ENCODE measurements around the gene BAIAP3. TPM values are rescaled to one million over a fixed set of nuclear protein-coding genes. Genes with fewer than 3 reads are reported as not detected.

Gene BAIAP3
- polyA plus RNA-seq, 4 donors: 4.5 to 10.5 (median 7.0) TPM

GRCh38 chr16:1312903-1313302, 20.5 kb upstream of the BAIAP3 start:
- peak overlapping the region in 1 of 3 donors; percentile 45 for H3K4me3 ChIP-seq (ENCODE audit: low read depth in 1 of 3, low read length in 3 of 3)
- H3K36me3 ChIP-seq (ENCODE audit: control insufficient read depth in 3 of 3, insufficient read depth in 2 of 3, low read depth in 1 of 3, low read length in 3 of 3): peaks cover 15 to 65% (median 28%) of the 10 kb centered on the region in 3 donors
- H3K27me3 ChIP-seq (ENCODE audit: control insufficient read depth in 3 of 3, insufficient read depth in 3 of 3, low read length in 3 of 3): no peaks in the 10 kb centered on the region
- FAIRE-seq (no peak), DNase-seq (no peak)
- H3K9me3 ChIP-seq (ENCODE audit: control insufficient read depth in 2 of 2, insufficient read depth in 1 of 2, low read depth in 1 of 2, low read length in 1 of 2): no peaks in the 10 kb centered on the region
- peak overlapping the region in 1 of 3 donors; percentile 95 for H3K27ac ChIP-seq (ENCODE audit: low read depth in 1 of 3, low read length in 2 of 3)
- H3K4me1 ChIP-seq (ENCODE audit: control insufficient read depth in 3 of 3, insufficient read depth in 2 of 3, low read depth in 1 of 3, low read length in 2 of 3): peaks cover 6 to 27% (median 6%) of the 10 kb centered on the region in 3 donors
- 83 to 89% (median 85%) methylated on average over 15 of the region's 15 CpGs for WGBS, 3 donors

DNA sequence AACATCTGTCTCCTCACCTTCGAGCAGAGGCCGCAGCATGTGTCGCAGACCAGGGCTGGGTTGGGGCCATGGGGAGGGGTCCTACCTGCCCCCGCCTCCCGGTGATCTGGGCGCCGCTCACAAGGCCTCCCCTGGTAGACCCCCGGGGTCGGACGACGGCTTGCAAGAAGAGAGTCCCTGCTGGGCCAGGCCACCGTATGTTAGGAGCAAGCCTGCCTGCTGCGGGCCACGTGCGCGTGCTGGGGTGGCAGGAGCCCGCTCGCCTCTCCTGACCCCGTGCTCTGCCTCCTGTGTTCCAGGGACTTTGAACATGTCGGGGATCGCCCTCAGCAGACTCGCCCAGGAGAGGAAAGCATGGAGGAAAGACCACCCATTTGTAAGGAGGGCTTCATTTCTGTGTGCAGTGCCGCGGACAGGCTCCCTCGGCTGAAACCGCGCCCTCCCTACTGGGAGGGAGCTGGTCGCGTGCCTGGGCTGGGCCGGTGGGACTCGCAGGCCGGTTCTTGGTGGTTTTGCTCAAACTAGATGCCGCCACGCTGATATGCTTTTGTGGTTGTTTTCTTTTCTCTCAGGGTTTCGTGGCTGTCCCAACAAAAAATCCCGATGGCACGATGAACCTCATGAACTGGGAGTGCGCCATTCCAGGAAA, 19.6 kb upstream of the BAIAP3 start:
- H3K4me3 ChIP-seq (ENCODE audit: low read depth in 1 of 3, low read length in 3 of 3): no peak overlapping the region
- H3K36me3 ChIP-seq (ENCODE audit: control insufficient read depth in 3 of 3, insufficient read depth in 2 of 3, low read depth in 1 of 3, low read length in 3 of 3): peaks cover 15 to 74% (median 33%) of the 10 kb centered on the region in 3 donors
- FAIRE-seq (no peak), DNase-seq (no peak)
- 88 to 90% (median 89%) methylated on average over 29 to 38 of the region's 38 CpGs for WGBS, 3 donors
- H3K27me3 ChIP-seq (ENCODE audit: control insufficient read depth in 3 of 3, insufficient read depth in 3 of 3, low read length in 3 of 3): no peaks in the 10 kb centered on the region
- peaks cover 6 to 27% (median 6%) of the 10 kb centered on the region in 3 donors for H3K4me1 ChIP-seq (ENCODE audit: control insufficient read depth in 3 of 3, insufficient read depth in 2 of 3, low read depth in 1 of 3, low read length in 2 of 3)
- no peak overlapping the region for H3K27ac ChIP-seq (ENCODE audit: low read depth in 1 of 3, low read length in 2 of 3)
- H3K9me3 ChIP-seq (ENCODE audit: control insufficient read depth in 2 of 2, insufficient read depth in 1 of 2, low read depth in 1 of 2, low read length in 1 of 2): no peaks in the 10 kb centered on the region

GRCh38 chr16:1314399-1315068, 18.9 kb upstream of the BAIAP3 start:
- H3K9me3 ChIP-seq (ENCODE audit: control insufficient read depth in 2 of 2, insufficient read depth in 1 of 2, low read depth in 1 of 2, low read length in 1 of 2): no peaks in the 10 kb centered on the region
- no peak overlapping the region for H3K27ac ChIP-seq (ENCODE audit: low read depth in 1 of 3, low read length in 2 of 3)
- peaks cover 6 to 27% (median 6%) of the 10 kb centered on the region in 3 donors for H3K4me1 ChIP-seq (ENCODE audit: control insufficient read depth in 3 of 3, insufficient read depth in 2 of 3, low read depth in 1 of 3, low read length in 2 of 3)
- H3K27me3 ChIP-seq (ENCODE audit: control insufficient read depth in 3 of 3, insufficient read depth in 3 of 3, low read length in 3 of 3): no peaks in the 10 kb centered on the region
- WGBS, 3 donors: 88 to 92% (median 89%) methylated on average over 26 to 28 of the region's 28 CpGs
- H3K36me3 ChIP-seq (ENCODE audit: control insufficient read depth in 3 of 3, insufficient read depth in 2 of 3, low read depth in 1 of 3, low read length in 3 of 3): peaks cover 20 to 81% (median 33%) of the 10 kb centered on the region in 3 donors
- DNase-seq: no peak
- no peak overlapping the region for H3K4me3 ChIP-seq (ENCODE audit: low read depth in 1 of 3, low read length in 3 of 3)
- FAIRE-seq: no peak

DNA sequence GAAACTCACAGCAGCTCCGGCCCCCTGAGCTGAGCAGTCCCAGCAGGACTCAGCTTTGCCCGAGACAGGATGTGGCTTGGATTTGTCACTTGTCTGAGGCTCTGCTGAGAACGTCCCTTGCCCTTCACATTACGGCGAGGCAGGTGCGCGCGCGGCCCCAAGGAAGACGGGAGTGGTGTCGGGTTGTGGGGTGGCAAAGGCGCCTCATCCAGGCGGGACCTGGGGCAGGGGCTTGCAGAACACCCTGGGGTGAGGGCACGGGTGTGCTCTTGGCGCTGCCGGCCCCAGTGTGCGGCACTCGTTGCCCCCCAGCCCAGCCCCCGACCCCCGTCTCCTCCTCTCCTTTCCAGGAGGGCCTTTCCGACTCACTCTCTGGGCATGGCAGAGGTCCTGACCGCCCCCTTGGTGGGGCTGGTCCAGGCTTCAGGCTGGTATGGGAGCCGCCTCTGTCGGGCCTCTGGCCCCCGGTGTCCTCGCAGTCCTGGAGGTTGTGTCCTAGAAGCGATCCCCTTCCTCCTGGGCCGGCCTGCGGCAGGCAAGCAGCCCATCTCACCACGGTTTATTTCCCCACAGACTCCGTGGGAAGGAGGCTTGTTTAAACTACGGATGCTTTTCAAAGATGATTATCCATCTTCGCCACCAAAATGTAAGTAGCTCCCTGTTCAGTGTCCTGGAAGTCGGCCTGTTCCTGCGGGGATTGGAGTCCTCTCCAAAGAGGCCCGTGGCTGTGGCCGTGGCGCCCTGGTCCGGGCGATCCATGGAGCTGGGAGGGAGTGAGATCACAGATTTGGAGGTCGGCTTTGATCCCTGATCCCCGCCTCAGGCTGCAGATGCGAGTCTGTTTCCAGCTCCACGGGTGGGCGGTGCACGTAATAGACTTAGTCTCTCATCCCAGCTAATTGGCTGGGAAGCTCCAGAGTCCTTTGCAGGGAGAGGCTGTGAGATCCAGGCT, 18.1 kb upstream of the BAIAP3 start:
- WGBS, 3 donors: 84 to 85% (median 84%) methylated on average over 41 to 46 of the region's 46 CpGs
- no peak overlapping the region for H3K27ac ChIP-seq (ENCODE audit: low read depth in 1 of 3, low read length in 2 of 3)
- FAIRE-seq: no peak
- no peaks in the 10 kb centered on the region for H3K27me3 ChIP-seq (ENCODE audit: control insufficient read depth in 3 of 3, insufficient read depth in 3 of 3, low read length in 3 of 3)
- peaks cover 6 to 27% (median 6%) of the 10 kb centered on the region in 3 donors for H3K4me1 ChIP-seq (ENCODE audit: control insufficient read depth in 3 of 3, insufficient read depth in 2 of 3, low read depth in 1 of 3, low read length in 2 of 3)
- peaks cover 24 to 89% (median 33%) of the 10 kb centered on the region in 3 donors for H3K36me3 ChIP-seq (ENCODE audit: control insufficient read depth in 3 of 3, insufficient read depth in 2 of 3, low read depth in 1 of 3, low read length in 3 of 3)
- H3K9me3 ChIP-seq (ENCODE audit: control insufficient read depth in 2 of 2, insufficient read depth in 1 of 2, low read depth in 1 of 2, low read length in 1 of 2): no peaks in the 10 kb centered on the region
- H3K4me3 ChIP-seq (ENCODE audit: low read depth in 1 of 3, low read length in 3 of 3): no peak overlapping the region
- DNase-seq: no peak

GRCh38 chr16:1316033-1316405, 17.4 kb upstream of the BAIAP3 start:
- Histone ChIP-seq H3K4me3 (ENCODE audit: low read depth in 1 of 3, low read length in 3 of 3) (no peak overlapping the region), H3K36me3 (ENCODE audit: control insufficient read depth in 3 of 3, insufficient read depth in 2 of 3, low read depth in 1 of 3, low read length in 3 of 3) (peaks cover 24 to 96% (median 35%) of the 10 kb centered on the region in 3 donors), H3K27me3 (ENCODE audit: control insufficient read depth in 3 of 3, insufficient read depth in 3 of 3, low read length in 3 of 3) (no peaks in the 10 kb centered on the region), H3K4me1 (ENCODE audit: control insufficient read depth in 3 of 3, insufficient read depth in 2 of 3, low read depth in 1 of 3, low read length in 2 of 3) (peaks cover 4 to 27% (median 6%) of the 10 kb centered on the region in 3 donors), H3K27ac (ENCODE audit: low read depth in 1 of 3, low read length in 2 of 3) (no peak overlapping the region), H3K9me3 (ENCODE audit: control insufficient read depth in 2 of 2, insufficient read depth in 1 of 2, low read depth in 1 of 2, low read length in 1 of 2) (no peaks in the 10 kb centered on the region)
- DNase-seq: no peak
- no peak for FAIRE-seq
- WGBS, 3 donors: 88 to 92% (median 90%) methylated on average over 14 of the region's 14 CpGs

GRCh38 chr16:1317479-1318267, 15.8 kb upstream of the BAIAP3 start:
- FAIRE-seq: no peak
- WGBS, 3 donors: 92 to 94% (median 93%) methylated on average over 32 of the region's 32 CpGs
- no peak overlapping the region for H3K4me3 ChIP-seq (ENCODE audit: low read depth in 1 of 3, low read length in 3 of 3)
- no peak for DNase-seq
- H3K4me1 ChIP-seq (ENCODE audit: control insufficient read depth in 3 of 3, insufficient read depth in 2 of 3, low read depth in 1 of 3, low read length in 2 of 3): peaks cover 0 to 13% (median 0%) of the 10 kb centered on the region in 3 donors
- peaks cover 24 to 99% (median 35%) of the 10 kb centered on the region in 3 donors for H3K36me3 ChIP-seq (ENCODE audit: control insufficient read depth in 3 of 3, insufficient read depth in 2 of 3, low read depth in 1 of 3, low read length in 3 of 3)
- no peak overlapping the region for H3K27ac ChIP-seq (ENCODE audit: low read depth in 1 of 3, low read length in 2 of 3)
- H3K27me3 ChIP-seq (ENCODE audit: control insufficient read depth in 3 of 3, insufficient read depth in 3 of 3, low read length in 3 of 3): no peaks in the 10 kb centered on the region
- no peaks in the 10 kb centered on the region for H3K9me3 ChIP-seq (ENCODE audit: control insufficient read depth in 2 of 2, insufficient read depth in 1 of 2, low read depth in 1 of 2, low read length in 1 of 2)

DNA sequence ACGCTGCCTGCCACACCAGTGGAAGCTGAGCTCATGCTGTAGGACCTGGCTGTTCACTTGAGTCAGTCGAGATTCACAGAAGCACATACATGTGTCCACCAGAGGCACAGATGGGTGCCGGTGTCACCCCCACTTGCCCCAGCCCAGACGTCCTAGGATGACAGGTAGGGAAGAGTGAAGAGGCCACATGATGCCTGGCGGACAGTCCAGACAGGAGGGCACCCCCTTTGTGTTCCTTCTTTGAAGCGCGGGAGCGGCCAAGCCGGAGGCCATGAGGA, 15.2 kb upstream of the BAIAP3 start:
- peaks cover 24 to 97% (median 35%) of the 10 kb centered on the region in 3 donors for H3K36me3 ChIP-seq (ENCODE audit: control insufficient read depth in 3 of 3, insufficient read depth in 2 of 3, low read depth in 1 of 3, low read length in 3 of 3)
- H3K9me3 ChIP-seq (ENCODE audit: control insufficient read depth in 2 of 2, insufficient read depth in 1 of 2, low read depth in 1 of 2, low read length in 1 of 2): no peaks in the 10 kb centered on the region

More for the DNA sequence above, 15.2 kb upstream of the BAIAP3 start:
- DNase-seq (no peak), FAIRE-seq (no peak)
- Histone ChIP-seq H3K4me3 (ENCODE audit: low read depth in 1 of 3, low read length in 3 of 3) (no peak overlapping the region), H3K27ac (ENCODE audit: low read depth in 1 of 3, low read length in 2 of 3) (no peak overlapping the region), H3K4me1 (ENCODE audit: control insufficient read depth in 3 of 3, insufficient read depth in 2 of 3, low read depth in 1 of 3, low read length in 2 of 3) (peaks cover 0 to 7% (median 0%) of the 10 kb centered on the region in 3 donors), H3K27me3 (ENCODE audit: control insufficient read depth in 3 of 3, insufficient read depth in 3 of 3, low read length in 3 of 3) (no peaks in the 10 kb centered on the region)
- 78 to 83% (median 82%) methylated on average over 9 of the region's 9 CpGs for WGBS, 3 donors

All from small intestine (tissue), 7 donors.